Measurements from ENCODE around the gene CCDC51.

The CCDC51 gene

DNA sequence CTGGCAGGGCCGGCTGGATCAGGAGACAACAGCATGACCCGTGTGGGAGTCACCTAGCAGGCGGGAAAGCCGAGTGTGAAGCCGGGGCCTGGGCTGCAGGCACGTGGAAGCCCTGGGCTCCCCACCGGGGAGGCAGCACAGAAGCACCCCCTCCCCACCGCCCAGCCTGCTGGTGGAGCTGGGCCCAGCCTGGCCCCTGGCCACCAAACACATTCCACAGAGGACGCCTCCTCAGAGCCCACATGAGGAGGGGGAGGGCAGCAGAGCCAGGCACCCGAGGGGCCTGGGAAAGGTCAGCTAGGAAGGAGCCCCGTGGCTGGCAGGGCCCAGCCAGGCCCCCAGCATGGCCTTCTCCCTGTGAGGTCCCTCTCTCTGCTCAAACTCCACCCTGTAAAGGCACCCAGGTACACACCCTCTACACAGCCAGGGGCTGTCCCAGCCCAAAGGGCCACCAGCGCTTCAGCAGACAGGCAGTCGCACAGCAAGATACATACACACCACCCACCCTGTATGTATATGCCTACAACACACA is 14.6 kb downstream of the CCDC51 start:
- DNase-seq (ENCODE audit: low read depth), result no peak
- H3K4me3 ChIP-seq (replicated peaks; ENCODE audit: low read depth, low read length), result no peak overlapping the region
- TF ChIP-seq, protein P1, sequence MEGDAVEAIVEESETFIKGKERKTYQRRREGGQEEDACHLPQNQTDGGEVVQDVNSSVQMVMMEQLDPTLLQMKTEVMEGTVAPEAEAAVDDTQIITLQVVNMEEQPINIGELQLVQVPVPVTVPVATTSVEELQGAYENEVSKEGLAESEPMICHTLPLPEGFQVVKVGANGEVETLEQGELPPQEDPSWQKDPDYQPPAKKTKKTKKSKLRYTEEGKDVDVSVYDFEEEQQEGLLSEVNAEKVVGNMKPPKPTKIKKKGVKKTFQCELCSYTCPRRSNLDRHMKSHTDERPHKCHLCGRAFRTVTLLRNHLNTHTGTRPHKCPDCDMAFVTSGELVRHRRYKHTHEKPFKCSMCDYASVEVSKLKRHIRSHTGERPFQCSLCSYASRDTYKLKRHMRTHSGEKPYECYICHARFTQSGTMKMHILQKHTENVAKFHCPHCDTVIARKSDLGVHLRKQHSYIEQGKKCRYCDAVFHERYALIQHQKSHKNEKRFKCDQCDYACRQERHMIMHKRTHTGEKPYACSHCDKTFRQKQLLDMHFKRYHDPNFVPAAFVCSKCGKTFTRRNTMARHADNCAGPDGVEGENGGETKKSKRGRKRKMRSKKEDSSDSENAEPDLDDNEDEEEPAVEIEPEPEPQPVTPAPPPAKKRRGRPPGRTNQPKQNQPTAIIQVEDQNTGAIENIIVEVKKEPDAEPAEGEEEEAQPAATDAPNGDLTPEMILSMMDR (IDR thresholded peaks at IDR 0.05; ENCODE audit: low read length, missing control alignments), result no peak

DNA sequence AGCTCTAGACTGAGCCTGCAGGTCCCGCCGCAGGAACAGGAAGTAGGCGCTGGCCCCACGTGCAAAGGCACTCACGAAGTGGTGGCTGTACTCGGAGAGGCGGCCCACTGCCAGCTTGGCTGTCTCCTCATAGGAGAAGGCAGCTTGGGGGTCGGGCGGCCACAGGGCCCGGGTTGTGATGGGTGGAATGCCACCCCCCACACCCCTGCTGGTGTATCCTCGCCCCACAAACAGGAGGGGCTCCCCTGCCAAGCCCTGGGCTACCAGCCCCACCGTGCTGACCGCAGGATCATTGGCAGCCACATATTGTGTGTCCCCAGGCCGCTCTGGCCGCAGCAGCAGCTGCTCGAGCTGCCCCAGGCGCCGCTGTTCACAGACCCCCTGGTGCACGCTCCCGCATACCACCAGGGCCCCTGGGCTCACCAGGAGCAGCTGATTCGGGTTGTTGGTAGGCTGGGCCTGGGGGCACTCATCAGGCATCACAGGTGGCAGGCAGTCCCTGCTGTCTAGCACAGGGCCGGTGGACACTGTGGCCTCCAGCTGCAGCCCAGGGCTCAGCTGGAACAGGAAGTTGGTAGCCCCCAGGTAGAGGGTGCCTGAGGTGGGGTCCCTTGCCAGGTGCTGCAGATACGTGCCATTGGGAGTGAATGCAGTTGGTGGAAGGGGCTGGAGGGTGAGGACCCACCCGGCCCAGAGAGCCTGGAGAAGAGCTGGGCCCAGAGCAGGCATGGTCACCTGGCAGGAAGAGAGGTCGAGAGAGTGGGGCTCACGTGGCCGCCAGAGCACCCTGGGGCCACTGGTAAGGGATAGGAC is 15.8 kb downstream of the CCDC51 start:
- no peak overlapping the region for H3K4me3 ChIP-seq (replicated peaks; ENCODE audit: low read depth, low read length)
- TF ChIP-seq, protein P1 (IDR thresholded peaks at IDR 0.05; ENCODE audit: low read length, missing control alignments), result no peak
- DNase-seq (ENCODE audit: low read depth), result no peak

DNA sequence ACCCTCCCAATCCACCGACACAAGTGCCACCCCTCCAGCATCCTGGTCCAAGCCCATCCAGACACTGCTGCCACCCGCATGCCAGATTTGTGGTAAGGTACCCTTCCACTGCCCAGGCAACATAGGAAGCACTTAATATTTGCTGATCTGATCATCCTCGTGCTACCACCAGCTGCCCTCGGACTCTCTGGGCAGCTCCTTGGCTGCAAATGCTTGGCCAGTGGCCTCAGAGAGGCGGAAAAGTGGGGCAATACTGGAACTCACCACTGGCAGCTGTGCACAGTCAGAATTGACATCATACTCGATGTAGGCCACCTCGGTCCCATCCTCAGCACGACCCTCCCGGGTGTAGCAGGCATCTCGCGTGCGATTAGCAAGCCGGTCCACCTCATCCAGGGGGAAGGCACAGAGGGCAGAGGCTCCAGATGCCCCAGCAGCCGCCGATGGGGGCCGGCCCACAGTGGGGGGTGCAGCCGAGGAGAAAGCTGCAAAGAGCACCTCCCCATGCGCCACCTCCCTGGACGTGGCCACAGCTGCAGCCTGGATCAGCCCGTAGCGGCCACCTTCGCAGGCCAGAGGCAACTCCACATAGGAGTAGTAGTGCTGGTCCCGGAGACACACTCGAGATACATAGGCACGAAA is 16.6 kb downstream of the CCDC51 start:
- DNase-seq (ENCODE audit: low read depth), result no peak
- H3K4me3 ChIP-seq (replicated peaks; ENCODE audit: low read depth, low read length), result no peak overlapping the region
- TF ChIP-seq, protein P1 (IDR thresholded peaks at IDR 0.05; ENCODE audit: low read length, missing control alignments), result no peak

DNA sequence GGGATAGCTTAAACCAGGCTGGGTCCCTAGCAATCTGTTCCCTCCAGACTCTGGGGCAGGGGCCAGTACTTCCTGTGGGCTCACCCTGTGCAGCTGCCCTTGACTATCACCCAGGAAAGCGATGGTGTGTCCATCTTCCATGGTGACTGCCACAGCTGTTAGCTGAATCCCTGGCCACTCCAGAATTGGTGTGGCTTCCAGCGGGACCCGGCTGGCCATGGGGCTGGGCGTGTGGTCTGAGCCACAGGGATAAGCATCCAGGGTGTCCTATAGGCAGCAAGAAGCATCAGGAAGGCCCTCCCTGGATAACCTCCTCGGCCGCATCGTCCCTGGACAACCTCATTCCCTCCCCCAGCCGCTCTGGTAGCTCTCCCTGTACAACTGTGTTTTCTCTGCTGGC is 17.2 kb downstream of the CCDC51 start:
- DNase-seq (ENCODE audit: low read depth), result no peak
- TF ChIP-seq, protein P1 (IDR thresholded peaks at IDR 0.05; ENCODE audit: low read length, missing control alignments), result no peak

DNA sequence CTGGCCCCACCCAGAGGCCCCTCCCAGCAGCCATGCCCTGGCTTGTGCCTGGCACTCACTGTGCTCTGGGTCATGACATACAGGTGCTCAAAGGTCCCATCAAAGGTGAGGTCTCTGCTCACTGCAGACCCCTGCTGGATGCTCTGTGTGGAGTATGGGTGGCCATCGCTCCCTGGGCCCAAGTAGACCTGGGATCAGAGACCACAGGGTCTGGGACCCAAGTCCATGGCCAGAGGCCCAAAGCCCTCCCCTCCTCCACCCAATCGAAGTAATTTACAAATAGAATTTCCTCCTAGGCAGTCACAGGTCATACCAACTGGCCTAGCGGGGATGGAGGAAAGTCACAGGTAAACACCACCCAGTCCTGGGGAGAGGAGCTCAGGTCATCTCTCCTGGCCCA is 17.6 kb downstream of the CCDC51 start:
- H3K4me3 ChIP-seq (replicated peaks; ENCODE audit: low read depth, low read length), result no peak overlapping the region
- DNase-seq (ENCODE audit: low read depth), result no peak
- TF ChIP-seq, protein P1 (IDR thresholded peaks at IDR 0.05; ENCODE audit: low read length, missing control alignments), result no peak

More for the DNA sequence above, 17.2 kb downstream of the CCDC51 start:
- no peak overlapping the region for H3K4me3 ChIP-seq (replicated peaks; ENCODE audit: low read depth, low read length)

DNA sequence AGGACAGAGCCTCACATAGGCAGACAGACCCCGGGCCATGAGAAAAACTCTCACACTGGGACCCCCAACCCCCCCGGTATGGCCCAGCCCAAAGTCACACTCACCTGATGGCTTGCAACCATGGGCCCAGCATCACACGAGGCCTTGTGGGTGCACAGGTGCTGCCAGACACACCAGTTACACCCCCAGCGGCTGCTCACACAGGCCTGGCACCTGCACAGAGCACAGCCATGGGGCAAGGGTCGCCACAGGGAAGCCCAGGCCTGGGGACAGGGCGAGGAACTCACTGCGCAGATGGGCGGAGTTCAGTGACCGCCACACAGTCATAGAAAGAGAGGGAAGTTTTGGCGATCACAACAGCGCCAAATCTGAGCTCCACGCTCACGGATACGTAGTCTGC is 19.4 kb downstream of the CCDC51 start:
- TF ChIP-seq, protein P1 (IDR thresholded peaks at IDR 0.05; ENCODE audit: low read length, missing control alignments), result no peak
- H3K4me3 ChIP-seq (replicated peaks; ENCODE audit: low read depth, low read length), result no peak overlapping the region
- DNase-seq (ENCODE audit: low read depth), result no peak

Measured in fibroblast of pulmonary artery (primary cell).